IPS-20b (cell line): ENCODE measurements around the gene GPC1.
A peak's percentile ranks its signal among the peaks of the same experiment; 100 is the strongest.

Experiments
- H3K27ac ChIP-seq: one replicate; pipeline ENCODE4 v1.5.1; 2013; ENCODE audit warnings: low read length
- H3K27me3 ChIP-seq: 2 replicates; pipeline ENCODE4 v1.6.1; 2013; ENCODE audit warnings: mild to moderate bottlenecking, low read length, inconsistent platforms; ENCODE audit not compliant: insufficient read depth
- H3K36me3 ChIP-seq: 2 replicates; pipeline ENCODE4 v1.6.1; 2013; ENCODE audit warnings: low read depth, mild to moderate bottlenecking, inconsistent platforms, low read length, moderate library complexity; ENCODE audit not compliant: insufficient read depth
- H3K4me1 ChIP-seq: 2 replicates; pipeline ENCODE4 v1.6.1; 2013; ENCODE audit warnings: mild to moderate bottlenecking, control low read depth, inconsistent platforms, low read length, moderate library complexity; ENCODE audit not compliant: insufficient read depth
- H3K4me3 ChIP-seq: 2 replicates; pipeline ENCODE4 v1.5.1; 2013; ENCODE audit warnings: mild to moderate bottlenecking, low read length, inconsistent platforms
- H3K9ac ChIP-seq: 2 replicates; pipeline ENCODE4 v1.6.1; 2013; ENCODE audit warnings: low read depth, mild to moderate bottlenecking, inconsistent platforms, low read length, moderate library complexity
- H3K9me3 ChIP-seq: 2 replicates; pipeline ENCODE4 v1.6.1; 2013; ENCODE audit warnings: mild to moderate bottlenecking, low read depth, low read length, inconsistent platforms; ENCODE audit not compliant: insufficient read depth

The GPC1 gene

GRCh38 chr2:240436683-240437550 is 1.5 kb downstream of the GPC1 start:
- peak overlapping the region; percentile 68; the same call in 1 of the 2 replicates for H3K4me3 ChIP-seq
- H3K4me1 ChIP-seq, result peaks cover 3% of the 10 kb centered on the region; the same call in 1 of the 2 replicates
- no peaks in the 10 kb centered on the region for H3K9me3 ChIP-seq
- H3K36me3 ChIP-seq, result no peaks in the 10 kb centered on the region
- no peak overlapping the region for H3K27ac ChIP-seq
- no peak overlapping the region; the same call in 1 of the 2 replicates for H3K9ac ChIP-seq
- peaks cover 47% of the 10 kb centered on the region for H3K27me3 ChIP-seq

- Histone ChIP-seq H3K9ac (no peak overlapping the region), H3K27ac (no peak overlapping the region), H3K9me3 (no peaks in the 10 kb centered on the region), H3K36me3 (no peaks in the 10 kb centered on the region), H3K4me3 (no peak overlapping the region), H3K4me1 (peaks cover 3% of the 10 kb centered on the region; the same call in 1 of the 2 replicates), H3K27me3 (peaks cover 43% of the 10 kb centered on the region)
Observed at GRCh38 chr2:240437551-240437860, 2.0 kb downstream of the GPC1 start.

GRCh38 chr2:240437861-240438809 is 2.7 kb downstream of the GPC1 start:
- H3K27ac ChIP-seq, result no peak overlapping the region
- H3K4me3 ChIP-seq, result no peak overlapping the region
- no peak overlapping the region for H3K9ac ChIP-seq

GRCh38 chr2:240438810-240439697 is 3.6 kb downstream of the GPC1 start:
- Histone ChIP-seq H3K4me1 (peaks cover 3% of the 10 kb centered on the region; the same call in 1 of the 2 replicates), H3K4me3 (no peak overlapping the region), H3K27me3 (peaks cover 29% of the 10 kb centered on the region), H3K36me3 (no peaks in the 10 kb centered on the region), H3K9ac (no peak overlapping the region), H3K9me3 (no peaks in the 10 kb centered on the region), H3K27ac (no peak overlapping the region)

More at GRCh38 chr2:240437861-240438809, 2.7 kb downstream of the GPC1 start:
- H3K9me3 ChIP-seq, result no peaks in the 10 kb centered on the region
- peaks cover 3% of the 10 kb centered on the region; the same call in 1 of the 2 replicates for H3K4me1 ChIP-seq
- H3K36me3 ChIP-seq, result no peaks in the 10 kb centered on the region
- H3K27me3 ChIP-seq, result peaks cover 38% of the 10 kb centered on the region

- no peaks in the 10 kb centered on the region for H3K36me3 ChIP-seq
- H3K4me3 ChIP-seq, result no peak overlapping the region
- no peak overlapping the region for H3K27ac ChIP-seq
- H3K9me3 ChIP-seq, result no peaks in the 10 kb centered on the region
- peaks cover 22% of the 10 kb centered on the region for H3K27me3 ChIP-seq
- no peaks in the 10 kb centered on the region for H3K4me1 ChIP-seq
- H3K9ac ChIP-seq, result no peak overlapping the region
Observed at GRCh38 chr2:240439698-240440151, 4.3 kb downstream of the GPC1 start.

- Histone ChIP-seq H3K4me3 (no peak overlapping the region), H3K27ac (no peak overlapping the region), H3K36me3 (no peaks in the 10 kb centered on the region), H3K9me3 (no peaks in the 10 kb centered on the region), H3K9ac (no peak overlapping the region), H3K4me1 (no peaks in the 10 kb centered on the region), H3K27me3 (peaks cover 22% of the 10 kb centered on the region)
Observed at GRCh38 chr2:240440251-240440650, 4.8 kb downstream of the GPC1 start.

GRCh38 chr2:240440704-240441320 is 5.3 kb downstream of the GPC1 start:
- no peaks in the 10 kb centered on the region for H3K36me3 ChIP-seq
- H3K4me3 ChIP-seq, result no peak overlapping the region
- H3K9ac ChIP-seq, result no peak overlapping the region
- no peak overlapping the region for H3K27ac ChIP-seq
- no peaks in the 10 kb centered on the region for H3K9me3 ChIP-seq
- H3K4me1 ChIP-seq, result no peaks in the 10 kb centered on the region
- H3K27me3 ChIP-seq, result peaks cover 22% of the 10 kb centered on the region

GRCh38 chr2:240441326-240441992 is 6.0 kb downstream of the GPC1 start:
- no peak overlapping the region for H3K27ac ChIP-seq
- H3K9me3 ChIP-seq, result no peaks in the 10 kb centered on the region
- H3K4me3 ChIP-seq, result no peak overlapping the region
- no peaks in the 10 kb centered on the region for H3K4me1 ChIP-seq
- peaks cover 20% of the 10 kb centered on the region for H3K27me3 ChIP-seq
- no peaks in the 10 kb centered on the region for H3K36me3 ChIP-seq
- H3K9ac ChIP-seq, result no peak overlapping the region

- H3K9ac ChIP-seq, result no peak overlapping the region
- no peak overlapping the region for H3K4me3 ChIP-seq
- no peaks in the 10 kb centered on the region for H3K36me3 ChIP-seq
- peaks cover 15% of the 10 kb centered on the region for H3K27me3 ChIP-seq
- H3K9me3 ChIP-seq, result no peaks in the 10 kb centered on the region
- no peaks in the 10 kb centered on the region for H3K4me1 ChIP-seq
- H3K27ac ChIP-seq, result no peak overlapping the region
Observed at GRCh38 chr2:240441993-240442411, 6.5 kb downstream of the GPC1 start.

GRCh38 chr2:240442891-240443715 is 7.6 kb downstream of the GPC1 start:
- H3K27me3 ChIP-seq, result peaks cover 4% of the 10 kb centered on the region
- no peak overlapping the region for H3K9ac ChIP-seq
- H3K4me1 ChIP-seq, result no peaks in the 10 kb centered on the region
- H3K27ac ChIP-seq, result no peak overlapping the region
- no peaks in the 10 kb centered on the region for H3K36me3 ChIP-seq
- H3K9me3 ChIP-seq, result no peaks in the 10 kb centered on the region
- no peak overlapping the region for H3K4me3 ChIP-seq
